ENCODE data around the gene CCDC181.

DNA sequence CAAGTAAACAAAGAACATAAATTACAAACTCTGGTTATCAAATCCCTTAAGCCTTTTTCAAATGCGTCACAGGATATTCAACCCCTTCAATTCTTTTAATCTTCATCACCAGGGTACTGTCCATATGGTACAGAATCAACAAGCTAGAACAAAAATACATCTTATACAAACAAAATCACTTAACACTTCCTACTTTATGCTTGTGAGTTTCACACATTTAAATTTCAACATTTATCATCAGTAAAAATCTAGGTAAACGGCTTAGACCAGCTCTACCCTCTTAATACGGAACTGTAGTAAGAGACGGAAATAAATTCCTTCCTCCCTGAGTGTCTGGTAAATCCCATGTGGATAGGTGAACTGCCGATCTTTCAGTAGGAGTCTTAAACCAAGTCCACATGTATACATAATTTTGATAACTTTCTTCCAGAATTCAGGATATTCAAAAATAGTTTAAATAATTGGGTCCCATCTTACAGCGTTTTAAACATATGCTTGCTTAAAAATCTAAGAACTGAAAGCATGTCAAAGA is 1.0 kb downstream of the CCDC181 start:
- no peak for TF ChIP-seq POLR2AphosphoS5 (IDR thresholded peaks at IDR 0.05; ENCODE audit: borderline replicate concordance, low read depth, low read length)
- no peak for TF ChIP-seq EZH2 (IDR thresholded peaks at IDR 0.05)
- no peak for TF ChIP-seq FOXP2 (optimal IDR thresholded peaks at IDR 0.05; ENCODE audit: control extremely low read depth, extremely low read length, insufficient read depth)
